Panc1 (cell line): ENCODE data around the gene INPP4A.

Experiments
- POLR2AphosphoS5 ChIP-seq: IDR thresholded peaks from 2 replicates; pipeline ENCODE4 v1.6.1; 2012; ENCODE audit warnings: mild to moderate bottlenecking, low read depth, low read length, moderate library complexity
- SIN3A ChIP-seq: IDR thresholded peaks from 2 replicates; pipeline ENCODE4 v1.6.1; 2012; ENCODE audit warnings: low read depth, mild to moderate bottlenecking, low read length, moderate library complexity, borderline replicate concordance; ENCODE audit not compliant: insufficient read depth
- TCF7L2 ChIP-seq: IDR thresholded peaks from 2 replicates; pipeline ENCODE4 v1.6.1; 2011; ENCODE audit warnings: mild to moderate bottlenecking, low read depth, low read length, inconsistent platforms
- TF ChIP-seq, protein P1 (sequence below): fragments of 450-650 bp; IDR thresholded peaks from 2 replicates; pipeline ENCODE4 v1.5.1; 2017; ENCODE audit warnings: mild to moderate bottlenecking
- TF ChIP-seq, protein P2 (sequence below), 2 experiments: IDR thresholded peaks; 2 replicates each; pipeline ENCODE4 v1.6.1; 2011 to 2012; ENCODE audit warnings: low read depth in 2 of 2, control low read depth in 1 of 2, low read length in 1 of 2, mild to moderate bottlenecking in 1 of 2, moderate library complexity in 1 of 2; ENCODE audit not compliant: insufficient read depth in 1 of 2

DNA sequence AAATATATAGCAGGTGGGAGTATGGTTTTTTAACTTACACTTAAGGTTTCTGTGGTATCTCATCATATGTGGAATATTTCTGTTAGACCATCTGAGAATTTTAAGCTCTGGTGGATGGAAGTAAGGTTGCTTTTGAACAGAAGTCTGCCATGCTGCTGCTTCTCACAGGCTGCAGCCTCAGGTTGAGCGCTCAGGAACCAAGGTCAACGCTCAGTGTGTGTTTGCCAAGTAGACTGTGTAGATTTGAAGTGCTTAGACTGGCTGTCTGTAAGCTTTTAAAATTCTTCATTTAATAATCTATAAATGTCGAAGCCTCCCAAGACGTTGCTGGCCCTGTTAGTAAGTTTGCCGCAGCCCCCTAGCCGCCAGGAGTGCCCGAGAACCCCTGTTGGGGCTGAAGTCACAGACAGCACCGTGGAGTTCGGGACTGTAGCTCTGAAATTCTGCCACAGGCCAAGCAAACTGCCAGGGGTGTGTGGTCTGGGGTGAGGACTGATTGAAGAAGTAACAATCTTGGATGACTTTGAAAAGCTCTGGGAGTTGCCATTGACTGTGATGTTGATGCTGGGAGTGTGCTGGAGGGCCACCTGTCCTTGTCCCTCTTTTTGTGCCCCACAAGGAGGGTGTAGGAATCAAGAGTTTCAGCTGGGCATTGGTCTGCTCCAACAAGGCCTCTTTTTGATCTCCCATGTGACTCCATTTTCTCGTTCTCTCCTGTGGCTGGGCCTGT is 26.9 kb downstream of the INPP4A start:
- TF ChIP-seq, protein P1, sequence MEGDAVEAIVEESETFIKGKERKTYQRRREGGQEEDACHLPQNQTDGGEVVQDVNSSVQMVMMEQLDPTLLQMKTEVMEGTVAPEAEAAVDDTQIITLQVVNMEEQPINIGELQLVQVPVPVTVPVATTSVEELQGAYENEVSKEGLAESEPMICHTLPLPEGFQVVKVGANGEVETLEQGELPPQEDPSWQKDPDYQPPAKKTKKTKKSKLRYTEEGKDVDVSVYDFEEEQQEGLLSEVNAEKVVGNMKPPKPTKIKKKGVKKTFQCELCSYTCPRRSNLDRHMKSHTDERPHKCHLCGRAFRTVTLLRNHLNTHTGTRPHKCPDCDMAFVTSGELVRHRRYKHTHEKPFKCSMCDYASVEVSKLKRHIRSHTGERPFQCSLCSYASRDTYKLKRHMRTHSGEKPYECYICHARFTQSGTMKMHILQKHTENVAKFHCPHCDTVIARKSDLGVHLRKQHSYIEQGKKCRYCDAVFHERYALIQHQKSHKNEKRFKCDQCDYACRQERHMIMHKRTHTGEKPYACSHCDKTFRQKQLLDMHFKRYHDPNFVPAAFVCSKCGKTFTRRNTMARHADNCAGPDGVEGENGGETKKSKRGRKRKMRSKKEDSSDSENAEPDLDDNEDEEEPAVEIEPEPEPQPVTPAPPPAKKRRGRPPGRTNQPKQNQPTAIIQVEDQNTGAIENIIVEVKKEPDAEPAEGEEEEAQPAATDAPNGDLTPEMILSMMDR, result no peak
- TF ChIP-seq, protein P2, sequence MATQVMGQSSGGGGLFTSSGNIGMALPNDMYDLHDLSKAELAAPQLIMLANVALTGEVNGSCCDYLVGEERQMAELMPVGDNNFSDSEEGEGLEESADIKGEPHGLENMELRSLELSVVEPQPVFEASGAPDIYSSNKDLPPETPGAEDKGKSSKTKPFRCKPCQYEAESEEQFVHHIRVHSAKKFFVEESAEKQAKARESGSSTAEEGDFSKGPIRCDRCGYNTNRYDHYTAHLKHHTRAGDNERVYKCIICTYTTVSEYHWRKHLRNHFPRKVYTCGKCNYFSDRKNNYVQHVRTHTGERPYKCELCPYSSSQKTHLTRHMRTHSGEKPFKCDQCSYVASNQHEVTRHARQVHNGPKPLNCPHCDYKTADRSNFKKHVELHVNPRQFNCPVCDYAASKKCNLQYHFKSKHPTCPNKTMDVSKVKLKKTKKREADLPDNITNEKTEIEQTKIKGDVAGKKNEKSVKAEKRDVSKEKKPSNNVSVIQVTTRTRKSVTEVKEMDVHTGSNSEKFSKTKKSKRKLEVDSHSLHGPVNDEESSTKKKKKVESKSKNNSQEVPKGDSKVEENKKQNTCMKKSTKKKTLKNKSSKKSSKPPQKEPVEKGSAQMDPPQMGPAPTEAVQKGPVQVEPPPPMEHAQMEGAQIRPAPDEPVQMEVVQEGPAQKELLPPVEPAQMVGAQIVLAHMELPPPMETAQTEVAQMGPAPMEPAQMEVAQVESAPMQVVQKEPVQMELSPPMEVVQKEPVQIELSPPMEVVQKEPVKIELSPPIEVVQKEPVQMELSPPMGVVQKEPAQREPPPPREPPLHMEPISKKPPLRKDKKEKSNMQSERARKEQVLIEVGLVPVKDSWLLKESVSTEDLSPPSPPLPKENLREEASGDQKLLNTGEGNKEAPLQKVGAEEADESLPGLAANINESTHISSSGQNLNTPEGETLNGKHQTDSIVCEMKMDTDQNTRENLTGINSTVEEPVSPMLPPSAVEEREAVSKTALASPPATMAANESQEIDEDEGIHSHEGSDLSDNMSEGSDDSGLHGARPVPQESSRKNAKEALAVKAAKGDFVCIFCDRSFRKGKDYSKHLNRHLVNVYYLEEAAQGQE (IDR thresholded peaks at IDR 0.05; ENCODE audit: insufficient read depth in 1 of 2, low read depth in 2 of 2, low read length in 1 of 2), result no peak
- TF ChIP-seq SIN3A, result no peak
- TF ChIP-seq POLR2AphosphoS5, result no peak
- TF ChIP-seq TCF7L2, result no peak
